H1 (cell line): ENCODE data around the gene POLE. TPM values are rescaled to one million over a fixed set of nuclear protein-coding genes. Genes with fewer than 3 reads are reported as not detected.

Experiments
- MAFK ChIP-seq: IDR thresholded peaks from 2 replicates; pipeline ENCODE4 v1.6.1; 2012; ENCODE audit warnings: low read depth, mild to moderate bottlenecking, improper control_type of control experiment, low read length
- polyA plus RNA-seq, 7 experiments: library from polyadenylated mRNA; depleted of rRNA in 3 of 7; stranded (reverse) in 5 of 7; unstranded in 2 of 7; fragments of >200 nt in 5 of 7; fragments of 200-250 nt in 2 of 7; gene quantifications; 1 replicate in 5 of 7; 2 replicates in 1 of 7; 4 replicates in 1 of 7; pipeline versions ENCODE4 v1.2.1 to v1.2.3, GENCODE V29; 2011 to 2013; ENCODE audit warnings: missing spikeins in 2 of 7, mixed read lengths in 2 of 7
- total RNA-seq: library from RNA; stranded (reverse); fragmentation: NEBNext Ultra II Directional; extraction: Animal tissue kit (Norgen Biotek cat#: 25700); gene quantifications from 2 replicates; pipeline ENCODE4 v1.2.1, GENCODE V29; 2021
- TF ChIP-seq, protein P1 (sequence below): IDR thresholded peaks from 2 replicates; pipeline ENCODE4 v1.6.1; 2011; ENCODE audit warnings: low read depth, mild to moderate bottlenecking, low read length; ENCODE audit not compliant: insufficient read depth

Gene POLE
- total and polyA plus RNA-seq, 2 of the 8 experiments (the other 6 are each of a cell fraction or from before 2014, with no cell fraction given) = 59.7 to 115 TPM

DNA sequence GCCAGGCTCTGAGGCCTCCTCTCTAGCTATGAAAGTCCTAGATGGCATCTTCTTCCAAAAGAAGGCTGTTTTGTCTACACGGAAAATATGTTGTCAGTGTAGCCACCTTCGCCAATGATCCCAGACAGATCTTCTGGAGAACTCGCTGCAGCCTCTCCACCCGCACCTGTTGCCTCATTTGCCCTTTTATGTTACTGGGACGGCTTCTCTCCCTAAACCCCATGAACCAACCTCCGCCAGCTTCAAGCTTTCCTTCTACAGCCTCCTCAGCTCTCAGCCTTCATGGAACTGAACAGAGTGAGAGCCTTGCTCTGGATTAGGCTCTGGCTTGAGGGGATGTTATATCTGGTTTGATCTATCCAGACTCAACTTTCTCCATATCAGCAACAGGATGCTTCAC, 57.8 kb downstream of the POLE start (continued):
- TF ChIP-seq MAFK = no peak
- TF ChIP-seq, protein P1, sequence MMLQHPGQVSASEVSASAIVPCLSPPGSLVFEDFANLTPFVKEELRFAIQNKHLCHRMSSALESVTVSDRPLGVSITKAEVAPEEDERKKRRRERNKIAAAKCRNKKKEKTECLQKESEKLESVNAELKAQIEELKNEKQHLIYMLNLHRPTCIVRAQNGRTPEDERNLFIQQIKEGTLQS = no peak
